ENCODE results near the gene HDHD2.

Gene HDHD2

GRCh38 chr18:47100212-47100831 lies 50.0 kb downstream of the HDHD2 start:
- DNase-seq = peak; percentile 67
- TF ChIP-seq CTCF (IDR thresholded peaks at IDR 0.05) = peak; percentile 80
- peaks cover 11% of the 10 kb centered on the region for H3K36me3 Mint-ChIP-seq (ENCODE audit: low read depth)
- no peaks in the 10 kb centered on the region for H3K27me3 Mint-ChIP-seq (ENCODE audit: low read depth, poor library complexity)
- no peaks in the 10 kb centered on the region for H3K4me1 Mint-ChIP-seq
- H3K4me3 Mint-ChIP-seq = no peak overlapping the region
- H3K9me3 Mint-ChIP-seq = no peaks in the 10 kb centered on the region
- no peak overlapping the region for H3K27ac Mint-ChIP-seq

- H3K27me3 Mint-ChIP-seq (ENCODE audit: low read depth, poor library complexity) = peaks cover 4% of the 10 kb centered on the region
- no peak overlapping the region for H3K27ac Mint-ChIP-seq
- H3K4me3 Mint-ChIP-seq = no peak overlapping the region
- H3K36me3 Mint-ChIP-seq (ENCODE audit: low read depth) = no peaks in the 10 kb centered on the region
- no peaks in the 10 kb centered on the region for H3K9me3 Mint-ChIP-seq
- no peaks in the 10 kb centered on the region for H3K4me1 Mint-ChIP-seq
- no peak for TF ChIP-seq CTCF (IDR thresholded peaks at IDR 0.05)
- no peak for DNase-seq
Measured at GRCh38 chr18:47095810-47096209, 54.5 kb downstream of the HDHD2 start.

- H3K27me3 Mint-ChIP-seq (ENCODE audit: low read depth, poor library complexity) = peaks cover 7% of the 10 kb centered on the region
Measured at GRCh38 chr18:47087676-47088075, 62.6 kb downstream of the HDHD2 start.

GRCh38 chr18:47081578-47081977 lies 68.7 kb downstream of the HDHD2 start:
- no peak for TF ChIP-seq CTCF (IDR thresholded peaks at IDR 0.05)

More at GRCh38 chr18:47087676-47088075, 62.6 kb downstream of the HDHD2 start:
- TF ChIP-seq CTCF (IDR thresholded peaks at IDR 0.05) = no peak
- peaks cover 4% of the 10 kb centered on the region for H3K36me3 Mint-ChIP-seq (ENCODE audit: low read depth)
- no peaks in the 10 kb centered on the region for H3K9me3 Mint-ChIP-seq
- no peak for DNase-seq
- no peak overlapping the region for H3K4me3 Mint-ChIP-seq
- peak overlapping the region; percentile 10 for H3K27ac Mint-ChIP-seq
- H3K4me1 Mint-ChIP-seq = no peaks in the 10 kb centered on the region

GRCh38 chr18:47080872-47081271 lies 69.4 kb downstream of the HDHD2 start:
- H3K27me3 Mint-ChIP-seq (ENCODE audit: low read depth, poor library complexity) = peaks cover 4% of the 10 kb centered on the region
- TF ChIP-seq CTCF (IDR thresholded peaks at IDR 0.05) = no peak
- H3K27ac Mint-ChIP-seq = no peak overlapping the region
- no peak for DNase-seq
- H3K4me1 Mint-ChIP-seq = peaks cover 38% of the 10 kb centered on the region
- H3K4me3 Mint-ChIP-seq = no peak overlapping the region
- no peaks in the 10 kb centered on the region for H3K36me3 Mint-ChIP-seq (ENCODE audit: low read depth)
- H3K9me3 Mint-ChIP-seq = no peaks in the 10 kb centered on the region

More at GRCh38 chr18:47081578-47081977, 68.7 kb downstream of the HDHD2 start:
- no peak overlapping the region for H3K4me3 Mint-ChIP-seq
- H3K36me3 Mint-ChIP-seq (ENCODE audit: low read depth) = peaks cover 2% of the 10 kb centered on the region
- peaks cover 30% of the 10 kb centered on the region for H3K4me1 Mint-ChIP-seq
- no peak overlapping the region for H3K27ac Mint-ChIP-seq
- H3K9me3 Mint-ChIP-seq = no peaks in the 10 kb centered on the region
- peaks cover 7% of the 10 kb centered on the region for H3K27me3 Mint-ChIP-seq (ENCODE audit: low read depth, poor library complexity)
- no peak for DNase-seq

- no peak overlapping the region for H3K4me3 Mint-ChIP-seq
Measured at GRCh38 chr18:47077111-47077510, 73.2 kb downstream of the HDHD2 start.

More at GRCh38 chr18:47077111-47077510, 73.2 kb downstream of the HDHD2 start:
- Mint-ChIP-seq H3K27me3 (ENCODE audit: low read depth, poor library complexity) (no peaks in the 10 kb centered on the region), H3K4me1 (peaks cover 67% of the 10 kb centered on the region), H3K36me3 (ENCODE audit: low read depth) (no peaks in the 10 kb centered on the region), H3K9me3 (no peaks in the 10 kb centered on the region), H3K27ac (peak overlapping the region; percentile 22)
- no peak for DNase-seq
- no peak for TF ChIP-seq CTCF (IDR thresholded peaks at IDR 0.05)

Data from nephron progenitor cell (in vitro differentiated cells).